ENCODE data around the gene SLC22A15.

- TF ChIP-seq CTCF (IDR thresholded peaks at IDR 0.05) = no peak
- TF ChIP-seq POLR2A (IDR thresholded peaks at IDR 0.05) = no peak
- TF ChIP-seq POLR2AphosphoS5 (IDR thresholded peaks at IDR 0.05) = no peak
Measured at GRCh38 chr1:116104667-116105066, 128.4 kb downstream of the SLC22A15 start.
